Breast epithelium (tissue), 4 donors: Measurements from ENCODE around the gene MLC1. TPM values are rescaled to one million over a fixed set of nuclear protein-coding genes. Genes with fewer than 3 reads are reported as not detected.

Experiments
- DNase-seq, 2 donors: peaks; one replicate each; pipeline ENCODE4 v3.0.0-alpha.2; 2019; ENCODE audit warnings: low spot score in 2 of 2
- H3K27ac ChIP-seq, 2 donors: fragments of 200-600 bp; sonication (generic) in 1 of 2; one replicate each; pipeline ENCODE4 v1.5.1; 2016 to 2019; ENCODE audit warnings: mild to moderate bottlenecking in 1 of 2
- H3K27me3 ChIP-seq, 2 donors: fragments of 200-600 bp; sonication (generic) in 1 of 2; one replicate each; pipeline versions ENCODE4 v1.5.1 to v1.6.0; 2017 to 2019; ENCODE audit warnings: control low read depth in 1 of 2, mild to moderate bottlenecking in 1 of 2
- H3K36me3 ChIP-seq: fragments of 200-600 bp; one replicate; pipeline ENCODE4 v1.5.1; 2019
- H3K4me1 ChIP-seq, 2 donors: fragments of 200-600 bp; sonication (generic); one replicate each; pipeline ENCODE4 v1.5.1; 2016 to 2019; ENCODE audit warnings: control low read depth in 1 of 2
- H3K4me3 ChIP-seq, 3 donors: fragments of 200-600 bp; sonication (generic); 1 replicate in 2 of 3; 2 replicates in 1 of 3; pipeline ENCODE4 v1.5.1; 2016 to 2019; ENCODE audit warnings: mild to moderate bottlenecking in 3 of 3, moderate library complexity in 2 of 3
- H3K9me3 ChIP-seq, 2 donors: fragments of 200-600 bp; sonication (generic) in 1 of 2; one replicate each; pipeline ENCODE4 v1.5.1; 2016 to 2019; ENCODE audit warnings: control low read depth in 1 of 2
- CTCF ChIP-seq, 3 donors: fragments of 450-650 bp; IDR thresholded peaks; one replicate each; pipeline ENCODE4 v1.5.1; 2016 to 2017; ENCODE audit warnings: antibody characterized with exemption in 3 of 3, mild to moderate bottlenecking in 3 of 3, moderate library complexity in 3 of 3
- POLR2A ChIP-seq: fragments of 450-650 bp; IDR thresholded peaks from one replicate; pipeline ENCODE4 v1.6.1; 2016; ENCODE audit warnings: antibody characterized with exemption, mild to moderate bottlenecking, moderate library complexity
- POLR2AphosphoS5 ChIP-seq, 3 donors: sonication (generic); formaldehyde crosslinking; IDR thresholded peaks; one replicate each; pipeline ENCODE4 v1.6.1; 2017; ENCODE audit warnings: antibody characterized with exemption in 3 of 3
- intact Hi-C: fragments of 100-400 bp; cut with DNase I; formaldehyde crosslinking; loops from one replicate; pipeline ENCODE4 v1.15.1; 2023; ENCODE audit warnings: low total_unique reads
- total RNA-seq, 3 donors: library from RNA; depleted of rRNA; stranded (reverse); fragments of >200 nt; gene quantifications; one replicate each; pipeline ENCODE4 v1.1.0, GENCODE V29; 2016

MLC1 gene
- total RNA-seq, 3 donors from 2014 or later = 0.15 TPM; not detected in 2

- TF ChIP-seq CTCF (IDR thresholded peaks at IDR 0.05) = no peak
- no peak for TF ChIP-seq POLR2AphosphoS5 (IDR thresholded peaks at IDR 0.05)
- no peak for TF ChIP-seq POLR2A
- no peak overlapping the region for H3K27ac ChIP-seq
- no peaks in the 10 kb centered on the region for H3K9me3 ChIP-seq
- no peaks in the 10 kb centered on the region for H3K4me1 ChIP-seq
- H3K27me3 ChIP-seq = peaks cover 0 to 20% of the 10 kb centered on the region in 2 donors
- intact Hi-C loops = no loop called here
- no peak for DNase-seq
- H3K36me3 ChIP-seq = no peaks in the 10 kb centered on the region
- no peak overlapping the region for H3K4me3 ChIP-seq
Observed at GRCh38 chr22:50078246-50078645, 7.0 kb downstream of the MLC1 start.

- no peak for DNase-seq
- TF ChIP-seq POLR2AphosphoS5 (IDR thresholded peaks at IDR 0.05) = no peak
- TF ChIP-seq POLR2A = no peak
- no peak for TF ChIP-seq CTCF (IDR thresholded peaks at IDR 0.05)
- H3K27me3 ChIP-seq = peaks cover 0 to 11% of the 10 kb centered on the region in 2 donors
Observed at GRCh38 chr22:50076646-50077535, 8.3 kb downstream of the MLC1 start.

GRCh38 chr22:50074551-50075530, 10.4 kb downstream of the MLC1 start:
- peaks cover 0 to 9% of the 10 kb centered on the region in 2 donors for H3K27me3 ChIP-seq
- TF ChIP-seq POLR2AphosphoS5 (IDR thresholded peaks at IDR 0.05) = no peak
- TF ChIP-seq CTCF (IDR thresholded peaks at IDR 0.05) = no peak
- H3K27ac ChIP-seq = no peak overlapping the region
- no peaks in the 10 kb centered on the region for H3K9me3 ChIP-seq
- intact Hi-C loops = no loop called here
- H3K4me3 ChIP-seq = no peak overlapping the region
- no peaks in the 10 kb centered on the region for H3K36me3 ChIP-seq
- no peak for DNase-seq
- H3K4me1 ChIP-seq = no peaks in the 10 kb centered on the region

More at GRCh38 chr22:50076646-50077535, 8.3 kb downstream of the MLC1 start:
- Histone ChIP-seq H3K4me3 (no peak overlapping the region), H3K4me1 (no peaks in the 10 kb centered on the region), H3K27ac (no peak overlapping the region), H3K9me3 (no peaks in the 10 kb centered on the region), H3K36me3 (no peaks in the 10 kb centered on the region)
- intact Hi-C loops = no loop called here

- intact Hi-C loops = no loop called here
- Histone ChIP-seq H3K27me3 (peaks cover 0 to 9% of the 10 kb centered on the region in 2 donors), H3K4me3 (no peak overlapping the region), H3K36me3 (no peaks in the 10 kb centered on the region), H3K27ac (no peak overlapping the region), H3K9me3 (no peaks in the 10 kb centered on the region), H3K4me1 (no peaks in the 10 kb centered on the region)
- DNase-seq = no peak
- TF ChIP-seq CTCF (IDR thresholded peaks at IDR 0.05) (no peak), POLR2A (no peak)
Observed at GRCh38 chr22:50074056-50074455, 11.2 kb downstream of the MLC1 start.
